Measurements from ENCODE around the gene GAL.

The GAL gene

GRCh38 chr11:68714060-68714856, 29.9 kb downstream of the GAL start:
- DNase-seq = peak; percentile 3

DNA sequence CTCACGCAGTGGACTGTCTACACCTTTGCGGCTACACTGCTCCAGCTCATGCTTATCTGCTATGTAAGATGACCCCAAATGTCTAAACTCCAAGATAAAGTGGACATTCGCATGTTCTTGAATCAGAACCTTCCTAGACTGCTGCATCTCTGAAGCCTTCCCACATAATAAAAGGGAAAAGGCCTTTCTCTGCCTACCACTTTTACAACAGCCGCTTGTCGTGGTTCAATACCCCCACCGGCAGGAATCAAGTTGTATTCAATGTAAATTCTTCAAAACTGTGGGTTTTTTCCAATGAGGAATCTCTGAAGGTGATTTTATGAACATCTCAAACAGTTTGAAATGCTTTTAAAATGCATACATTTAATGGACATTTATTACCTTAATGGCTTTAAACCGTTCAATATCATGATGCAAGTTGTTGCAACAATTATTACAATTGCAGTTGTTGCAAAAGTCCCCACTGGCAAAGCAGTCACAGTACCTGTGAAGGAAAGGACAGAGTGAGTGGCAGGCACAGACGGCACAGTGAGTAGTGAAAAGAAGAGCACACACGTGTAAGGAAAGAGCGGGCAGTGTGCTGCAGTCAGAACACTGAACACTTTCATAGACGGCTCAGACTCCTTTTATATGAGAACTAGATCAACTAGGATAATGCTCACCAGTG, 31.2 kb downstream of the GAL start:
- no peak for DNase-seq

DNA sequence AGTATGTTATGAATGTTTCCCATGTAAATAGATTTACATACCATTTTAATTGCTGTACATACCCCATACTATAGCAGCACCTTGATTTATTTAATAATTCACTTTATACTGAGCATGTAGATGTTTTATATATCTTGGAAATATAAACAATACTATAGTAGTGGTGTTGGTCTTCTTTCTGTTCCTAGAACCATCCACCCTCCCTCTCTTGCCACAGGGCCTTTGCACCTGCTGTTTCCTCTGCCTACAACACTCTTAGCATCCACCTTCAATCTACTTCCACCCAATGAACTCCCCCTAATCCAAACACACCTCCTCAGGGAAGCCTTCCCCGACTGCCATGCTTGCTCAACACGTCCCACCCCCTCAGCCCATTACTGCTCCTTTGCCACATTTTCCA, 36.7 kb downstream of the GAL start:
- DNase-seq = no peak

GRCh38 chr11:68722143-68722542, 37.8 kb downstream of the GAL start:
- no peak for DNase-seq

- no peak for DNase-seq
Observed at GRCh38 chr11:68724293-68724692, 39.9 kb downstream of the GAL start.

DNA sequence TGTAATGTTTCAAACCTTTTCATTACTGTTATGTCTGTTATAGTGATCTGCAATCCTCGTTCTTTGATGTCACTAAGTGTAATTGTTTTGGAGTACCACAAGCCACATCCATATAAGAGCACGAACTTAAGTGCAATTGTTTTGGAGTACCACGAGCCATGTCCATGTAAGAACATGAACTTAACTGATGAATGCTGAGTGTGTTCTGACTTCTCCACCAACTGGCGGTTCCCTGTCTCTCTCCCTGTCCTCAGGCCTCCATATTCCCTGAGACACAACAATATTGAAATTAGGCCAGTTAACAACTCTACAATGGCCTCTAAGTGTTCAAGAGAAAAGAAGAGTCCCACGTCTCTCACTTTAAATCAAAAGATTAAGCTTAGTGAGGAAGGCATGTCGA, 43.4 kb downstream of the GAL start:
- no peak for DNase-seq

DNA sequence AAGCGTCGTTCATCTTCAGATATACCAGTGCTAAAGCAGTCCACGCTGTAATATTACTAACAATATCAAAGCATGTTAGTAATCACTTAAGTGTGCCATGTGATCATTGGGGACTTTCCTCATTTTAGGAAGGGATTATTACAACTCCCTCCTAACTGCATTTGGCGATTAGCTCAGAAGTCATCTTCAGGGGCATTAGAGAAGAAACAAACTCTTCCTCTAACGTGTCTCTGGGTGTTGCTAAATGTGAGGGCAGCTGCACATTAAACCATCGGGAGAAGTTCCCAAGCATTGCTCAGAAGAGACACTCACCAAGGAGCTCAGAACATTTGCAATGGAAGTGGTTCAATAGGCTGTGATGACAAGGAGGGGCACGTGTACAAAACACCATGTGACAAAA, 49.8 kb downstream of the GAL start:
- no peak for DNase-seq

GRCh38 chr11:68735125-68735524, 50.8 kb downstream of the GAL start:
- DNase-seq = no peak

- DNase-seq = no peak
Observed at GRCh38 chr11:68735646-68736045, 51.3 kb downstream of the GAL start.

Data from midbrain (tissue), 1 donor.